Activated B cell treated with CpG ODN at 0.5 μM for 24 hours (primary cell): ENCODE results near the gene CDKN2AIP. TPM values are rescaled to one million over a fixed set of nuclear protein-coding genes. Genes with fewer than 3 reads are reported as not detected.

Experiments
- ATAC-seq: fragments of 200-7000 bp; cut with Tn5 transposase; one replicate; pipeline ENCODE4 v1.10.0; 2021; ENCODE audit warnings: low read depth, mild to moderate bottlenecking, moderate library complexity
- CTCF ChIA-PET: fragments of 350-600 bp; sonication (Branson Sonifier 250); formaldehyde crosslinking; loops from one replicate; lab custom pipeline; 2021; ENCODE audit warnings: antibody characterized with exemption; lab: Charles Lee
- POLR2A ChIA-PET: fragments of 350-600 bp; sonication (Branson Sonifier 250); formaldehyde crosslinking; loops from one replicate; lab custom pipeline; 2021; ENCODE audit warnings: antibody characterized with exemption; lab: Charles Lee
- DNase-seq: peaks from one replicate; pipeline ENCODE4 v3.0.0; 2022
- H3K27ac Mint-ChIP-seq: one replicate; pipeline ENCODE4 v1.8.0; 2020; ENCODE audit warnings: mixed read lengths
- H3K27me3 Mint-ChIP-seq: one replicate; pipeline ENCODE4 v1.8.0; 2021; ENCODE audit warnings: mixed read lengths
- H3K36me3 Mint-ChIP-seq: one replicate; pipeline ENCODE4 v1.8.0; 2021; ENCODE audit warnings: low read depth, mixed read lengths
- H3K4me1 Mint-ChIP-seq: one replicate; pipeline ENCODE4 v1.8.0; 2021; ENCODE audit warnings: mixed read lengths
- H3K4me3 Mint-ChIP-seq: one replicate; pipeline ENCODE4 v1.8.0; 2020; ENCODE audit warnings: mild to moderate bottlenecking, mixed read lengths
- H3K9me3 Mint-ChIP-seq: one replicate; pipeline ENCODE4 v1.8.0; 2020; ENCODE audit warnings: mixed read lengths
- intact Hi-C: fragments of 100-400 bp; cut with micrococcal nuclease; formaldehyde crosslinking; loops from one replicate; pipeline ENCODE4 v1.15.1; 2024
- total RNA-seq: library from RNA; stranded (reverse); gene quantifications from 2 replicates; pipeline ENCODE4 v1.2.3, GENCODE V29; 2022
- TF ChIP-seq, protein P1 (sequence below): fragments of 200-600 bp; IDR thresholded peaks from one replicate; pipeline ENCODE4 v1.8.0; 2022; ENCODE audit warnings: antibody characterized with exemption, mild to moderate bottlenecking

The CDKN2AIP gene
- total RNA-seq, 1 donor from 2014 or later: 21.8 TPM

- Mint-ChIP-seq H3K27ac (no peak overlapping the region), H3K4me1 (no peaks in the 10 kb centered on the region), H3K36me3 (no peaks in the 10 kb centered on the region), H3K27me3 (no peaks in the 10 kb centered on the region), H3K4me3 (no peak overlapping the region), H3K9me3 (no peaks in the 10 kb centered on the region)
- ATAC-seq: no peak
- ChIA-PET CTCF (no interaction called here), POLR2A (no interaction called here)
- TF ChIP-seq, protein P1, sequence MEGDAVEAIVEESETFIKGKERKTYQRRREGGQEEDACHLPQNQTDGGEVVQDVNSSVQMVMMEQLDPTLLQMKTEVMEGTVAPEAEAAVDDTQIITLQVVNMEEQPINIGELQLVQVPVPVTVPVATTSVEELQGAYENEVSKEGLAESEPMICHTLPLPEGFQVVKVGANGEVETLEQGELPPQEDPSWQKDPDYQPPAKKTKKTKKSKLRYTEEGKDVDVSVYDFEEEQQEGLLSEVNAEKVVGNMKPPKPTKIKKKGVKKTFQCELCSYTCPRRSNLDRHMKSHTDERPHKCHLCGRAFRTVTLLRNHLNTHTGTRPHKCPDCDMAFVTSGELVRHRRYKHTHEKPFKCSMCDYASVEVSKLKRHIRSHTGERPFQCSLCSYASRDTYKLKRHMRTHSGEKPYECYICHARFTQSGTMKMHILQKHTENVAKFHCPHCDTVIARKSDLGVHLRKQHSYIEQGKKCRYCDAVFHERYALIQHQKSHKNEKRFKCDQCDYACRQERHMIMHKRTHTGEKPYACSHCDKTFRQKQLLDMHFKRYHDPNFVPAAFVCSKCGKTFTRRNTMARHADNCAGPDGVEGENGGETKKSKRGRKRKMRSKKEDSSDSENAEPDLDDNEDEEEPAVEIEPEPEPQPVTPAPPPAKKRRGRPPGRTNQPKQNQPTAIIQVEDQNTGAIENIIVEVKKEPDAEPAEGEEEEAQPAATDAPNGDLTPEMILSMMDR: no peak
- intact Hi-C loops: no loop called here
- DNase-seq: no peak
Measured at GRCh38 chr4:183485411-183486160, 41.1 kb downstream of the CDKN2AIP start.

DNA sequence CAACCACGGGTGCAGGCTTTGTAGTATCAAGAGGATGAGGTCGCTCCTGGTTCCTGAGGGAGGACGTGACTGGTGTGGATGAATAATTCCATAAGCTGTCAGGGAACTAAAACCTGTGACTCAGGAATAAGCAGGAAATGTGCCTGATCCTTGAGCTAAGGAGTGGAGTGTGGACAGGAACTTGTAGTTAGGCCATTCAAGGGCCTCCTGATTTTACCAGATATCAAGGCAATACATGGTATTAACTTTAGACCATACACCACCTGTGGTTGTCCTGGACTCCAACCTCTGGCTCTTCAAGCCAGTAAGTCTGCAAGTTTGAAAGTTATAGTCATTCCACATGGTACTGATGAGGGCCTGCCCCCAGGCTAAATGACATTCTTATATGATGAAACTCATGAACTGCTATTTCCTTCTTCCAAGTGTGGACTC lies 48.4 kb downstream of the CDKN2AIP start:
- ATAC-seq: no peak
- H3K4me1 Mint-ChIP-seq: no peaks in the 10 kb centered on the region
- H3K4me3 Mint-ChIP-seq: no peak overlapping the region
- H3K27ac Mint-ChIP-seq: no peak overlapping the region
- no peak for DNase-seq
- TF ChIP-seq, protein P1: no peak
- intact Hi-C loops: no loop called here
- POLR2A ChIA-PET: no interaction called here
- CTCF ChIA-PET: no interaction called here
- peaks cover 9% of the 10 kb centered on the region for H3K36me3 Mint-ChIP-seq
- H3K27me3 Mint-ChIP-seq: no peaks in the 10 kb centered on the region
- H3K9me3 Mint-ChIP-seq: peaks cover 8% of the 10 kb centered on the region

- Mint-ChIP-seq H3K4me3 (no peak overlapping the region), H3K27ac (no peak overlapping the region), H3K9me3 (peaks cover 8% of the 10 kb centered on the region), H3K4me1 (no peaks in the 10 kb centered on the region), H3K36me3 (peaks cover 9% of the 10 kb centered on the region), H3K27me3 (no peaks in the 10 kb centered on the region)
- DNase-seq (no peak), ATAC-seq (no peak)
- TF ChIP-seq, protein P1: no peak
- ChIA-PET CTCF (no interaction called here), POLR2A (no interaction called here)
- intact Hi-C loops: no loop called here
Measured at GRCh38 chr4:183493246-183493645, 48.8 kb downstream of the CDKN2AIP start.

- intact Hi-C loops: no loop called here
- ChIA-PET POLR2A (no interaction called here), CTCF (no interaction called here)
- H3K36me3 Mint-ChIP-seq: peaks cover 9% of the 10 kb centered on the region
- no peak overlapping the region for H3K27ac Mint-ChIP-seq
- H3K4me1 Mint-ChIP-seq: no peaks in the 10 kb centered on the region
- H3K27me3 Mint-ChIP-seq: no peaks in the 10 kb centered on the region
- no peak for DNase-seq
- TF ChIP-seq, protein P1: no peak
- no peak for ATAC-seq
- H3K4me3 Mint-ChIP-seq: no peak overlapping the region
- H3K9me3 Mint-ChIP-seq: peaks cover 8% of the 10 kb centered on the region
Measured at GRCh38 chr4:183495184-183495583, 50.7 kb downstream of the CDKN2AIP start.

Other genes starting within 250 kb of the CDKN2AIP start
- gene CLDN22, start 124.4 kb upstream of the CDKN2AIP start, total RNA-seq: not detected in 2 replicates
- gene CLDN24, start 122.2 kb upstream of the CDKN2AIP start, total RNA-seq: not detected in 2 replicates
- gene ING2, start 60.4 kb downstream of the CDKN2AIP start, total RNA-seq: 4.3 and 5.5 TPM in 2 replicates
- gene RWDD4, start 214.5 kb downstream of the CDKN2AIP start, total RNA-seq: 14.6 and 15.4 TPM in 2 replicates
- 42.9 and 45.2 TPM in 2 replicates for gene TRAPPC11, start 214.7 kb downstream of the CDKN2AIP start, total RNA-seq